Measurements from ENCODE around the gene KCNMA1.
A peak's percentile ranks its signal among the peaks of the same experiment; 100 is the strongest.

The KCNMA1 gene

GRCh38 chr10:76991621-76992020 lies 646.0 kb downstream of the KCNMA1 start:
- no peak for DNase-seq

- no peak for DNase-seq
Observed at GRCh38 chr10:76990561-76990960, 647.0 kb downstream of the KCNMA1 start.

- peak; percentile 83 for DNase-seq
Observed at GRCh38 chr10:76984559-76985443, 652.8 kb downstream of the KCNMA1 start.

GRCh38 chr10:76983624-76984023 lies 654.0 kb downstream of the KCNMA1 start:
- no peak for DNase-seq

GRCh38 chr10:76982671-76983070 lies 654.9 kb downstream of the KCNMA1 start:
- peak; percentile 9 for DNase-seq

- peak; percentile 92 for DNase-seq
Observed at GRCh38 chr10:76981251-76981650, 656.4 kb downstream of the KCNMA1 start.

GRCh38 chr10:76977901-76978300 lies 659.7 kb downstream of the KCNMA1 start:
- DNase-seq, result no peak

- DNase-seq, result no peak
Observed at GRCh38 chr10:76977046-76977445, 660.6 kb downstream of the KCNMA1 start.

- no peak for DNase-seq
Observed at GRCh38 chr10:76976142-76976541, 661.5 kb downstream of the KCNMA1 start.

GRCh38 chr10:76975126-76975525 lies 662.5 kb downstream of the KCNMA1 start:
- DNase-seq, result no peak

- DNase-seq, result no peak
Observed at GRCh38 chr10:76974017-76974691, 663.5 kb downstream of the KCNMA1 start.

GRCh38 chr10:76973091-76974016 lies 664.3 kb downstream of the KCNMA1 start:
- DNase-seq, result no peak

GRCh38 chr10:76972541-76972940 lies 665.1 kb downstream of the KCNMA1 start:
- DNase-seq, result no peak

- no peak for DNase-seq
Observed at GRCh38 chr10:76971547-76972170, 665.9 kb downstream of the KCNMA1 start.

GRCh38 chr10:76970711-76971519 lies 666.7 kb downstream of the KCNMA1 start:
- no peak for DNase-seq

- DNase-seq, result no peak
Observed at GRCh38 chr10:76969366-76969948, 668.2 kb downstream of the KCNMA1 start.

GRCh38 chr10:76968483-76968882 lies 669.1 kb downstream of the KCNMA1 start:
- no peak for DNase-seq

- no peak for DNase-seq
Observed at GRCh38 chr10:76962851-76963250, 674.8 kb downstream of the KCNMA1 start.

- no peak for DNase-seq
Observed at GRCh38 chr10:76961841-76962240, 675.8 kb downstream of the KCNMA1 start.

- no peak for DNase-seq
Observed at GRCh38 chr10:76959111-76959510, 678.5 kb downstream of the KCNMA1 start.

- no peak for DNase-seq
Observed at GRCh38 chr10:76954838-76955237, 682.8 kb downstream of the KCNMA1 start.
